Testis (tissue), 2 donors: Measurements from ENCODE around the gene NEK11.

Source experiments
- CTCF ChIP-seq, 3 experiments: fragments of 450-650 bp in 2 of 3; fragments of 200-600 bp in 1 of 3; sonication (generic) in 1 of 3; IDR thresholded peaks; one replicate each; pipeline ENCODE4 v1.5.1; 2016 to 2019; ENCODE audit warnings: antibody characterized with exemption in 3 of 3, mild to moderate bottlenecking in 2 of 3, moderate library complexity in 1 of 3
- POLR2A ChIP-seq: fragments of 450-650 bp; IDR thresholded peaks from one replicate; pipeline ENCODE4 v1.6.1; 2017; ENCODE audit warnings: antibody characterized with exemption, mild to moderate bottlenecking, moderate library complexity

- TF ChIP-seq CTCF (IDR thresholded peaks at IDR 0.05) = no peak
- no peak for TF ChIP-seq POLR2A
Measured at GRCh38 chr3:131357275-131357674, 330.6 kb downstream of the NEK11 start.
